Thoracic aorta (tissue), 2 donors: ENCODE measurements around the gene NABP2. TPM values are rescaled to one million over a fixed set of nuclear protein-coding genes. Genes with fewer than 3 reads are reported as not detected.

Experiments used
- ATAC-seq: fragments of 150-250 bp; one replicate; pipeline ENCODE4 v1.8.0; 2017; ENCODE audit warnings: low read depth; ENCODE audit not compliant: insufficient number of reproducible peaks, low FRiP score
- DNase-seq: peaks from one replicate; pipeline ENCODE4 v3.0.0-alpha.2; 2020; ENCODE audit warnings: low spot score
- H3K27ac ChIP-seq, 2 donors: fragments of 200-600 bp; sonication (generic); 1 replicate in 1 of 2; 2 replicates in 1 of 2; pipeline ENCODE4 v1.5.1; 2016; ENCODE audit warnings: mild to moderate bottlenecking in 2 of 2, moderate library complexity in 2 of 2
- H3K27me3 ChIP-seq: fragments of 200-600 bp; sonication (generic); replicated peaks from 2 replicates; pipeline ENCODE4 v1.6.0; 2016; ENCODE audit warnings: mild to moderate bottlenecking; ENCODE audit not compliant: insufficient read depth
- H3K36me3 ChIP-seq: fragments of 200-600 bp; sonication (generic); one replicate; pipeline ENCODE4 v1.5.1; 2016
- H3K4me1 ChIP-seq, 2 donors: fragments of 200-600 bp; sonication (generic); 1 replicate in 1 of 2; 2 replicates in 1 of 2; pipeline versions ENCODE4 v1.5.1 to v1.6.0; 2016; ENCODE audit warnings: low read depth in 2 of 2, mild to moderate bottlenecking in 1 of 2; ENCODE audit not compliant: control insufficient read depth in 1 of 2
- H3K4me3 ChIP-seq: fragments of 200-600 bp; sonication (generic); 2 replicates; pipeline ENCODE4 v1.5.1; 2016; ENCODE audit warnings: mild to moderate bottlenecking
- H3K9me3 ChIP-seq: fragments of 200-600 bp; sonication (generic); 2 replicates; pipeline ENCODE4 v1.5.1; 2016
- total RNA-seq, 2 donors: library from RNA; depleted of rRNA; stranded (reverse); fragments of >200 nt; gene quantifications; one replicate each; pipeline versions ENCODE4 v1.1.0 to v1.2.3, GENCODE V29; 2016
- TF ChIP-seq, protein P1 (sequence below): fragments of 200-600 bp; sonication (generic); IDR thresholded peaks from one replicate; pipeline ENCODE4 v1.5.1; 2019; ENCODE audit warnings: antibody characterized with exemption

Gene NABP2
- total RNA-seq, 2 donors from 2014 or later = 8.7 to 17.2 TPM

GRCh38 chr12:56197921-56198635, 26.1 kb upstream of the NABP2 start:
- H3K4me3 ChIP-seq = no peak overlapping the region
- no peak overlapping the region for H3K27ac ChIP-seq
- no peaks in the 10 kb centered on the region for H3K27me3 ChIP-seq
- TF ChIP-seq, protein P1, sequence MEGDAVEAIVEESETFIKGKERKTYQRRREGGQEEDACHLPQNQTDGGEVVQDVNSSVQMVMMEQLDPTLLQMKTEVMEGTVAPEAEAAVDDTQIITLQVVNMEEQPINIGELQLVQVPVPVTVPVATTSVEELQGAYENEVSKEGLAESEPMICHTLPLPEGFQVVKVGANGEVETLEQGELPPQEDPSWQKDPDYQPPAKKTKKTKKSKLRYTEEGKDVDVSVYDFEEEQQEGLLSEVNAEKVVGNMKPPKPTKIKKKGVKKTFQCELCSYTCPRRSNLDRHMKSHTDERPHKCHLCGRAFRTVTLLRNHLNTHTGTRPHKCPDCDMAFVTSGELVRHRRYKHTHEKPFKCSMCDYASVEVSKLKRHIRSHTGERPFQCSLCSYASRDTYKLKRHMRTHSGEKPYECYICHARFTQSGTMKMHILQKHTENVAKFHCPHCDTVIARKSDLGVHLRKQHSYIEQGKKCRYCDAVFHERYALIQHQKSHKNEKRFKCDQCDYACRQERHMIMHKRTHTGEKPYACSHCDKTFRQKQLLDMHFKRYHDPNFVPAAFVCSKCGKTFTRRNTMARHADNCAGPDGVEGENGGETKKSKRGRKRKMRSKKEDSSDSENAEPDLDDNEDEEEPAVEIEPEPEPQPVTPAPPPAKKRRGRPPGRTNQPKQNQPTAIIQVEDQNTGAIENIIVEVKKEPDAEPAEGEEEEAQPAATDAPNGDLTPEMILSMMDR = no peak
- no peaks in the 10 kb centered on the region for H3K9me3 ChIP-seq
- no peak for DNase-seq
- ATAC-seq = no peak
- peaks cover 5 to 6% of the 10 kb centered on the region in 2 donors for H3K4me1 ChIP-seq
- no peaks in the 10 kb centered on the region for H3K36me3 ChIP-seq

DNA sequence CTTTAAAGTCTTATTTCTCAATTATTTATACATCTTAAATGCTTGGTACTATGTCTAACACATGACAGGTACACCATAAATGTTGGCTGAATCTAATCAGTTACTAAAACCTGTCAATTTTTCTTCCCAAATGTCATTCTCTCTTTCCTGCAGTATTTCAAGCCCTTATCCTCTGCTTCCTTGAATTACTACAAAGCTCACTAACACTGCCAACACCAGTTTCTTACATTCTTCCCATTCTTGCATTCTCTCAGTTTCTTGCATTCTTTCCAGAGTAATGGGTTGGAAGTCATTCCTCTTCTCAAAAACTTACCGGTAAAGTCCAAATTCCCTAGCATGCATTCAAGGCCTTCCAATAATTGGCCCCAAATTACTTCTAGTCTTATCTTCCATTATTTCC, 25.3 kb upstream of the NABP2 start:
- ATAC-seq (no peak), DNase-seq (no peak)
- peaks cover 5 to 6% of the 10 kb centered on the region in 2 donors for H3K4me1 ChIP-seq
- H3K36me3 ChIP-seq = no peaks in the 10 kb centered on the region
- no peak overlapping the region for H3K27ac ChIP-seq
- H3K4me3 ChIP-seq = no peak overlapping the region
- TF ChIP-seq, protein P1 = no peak
- no peaks in the 10 kb centered on the region for H3K27me3 ChIP-seq
- no peaks in the 10 kb centered on the region for H3K9me3 ChIP-seq

- Histone ChIP-seq H3K4me1 (peaks cover 2 to 5% of the 10 kb centered on the region in 2 donors), H3K27ac (peak overlapping the region in 1 of 2 donors; percentile 49), H3K27me3 (no peaks in the 10 kb centered on the region), H3K4me3 (no peak overlapping the region), H3K36me3 (peaks cover 26% of the 10 kb centered on the region), H3K9me3 (no peaks in the 10 kb centered on the region)
- no peak for ATAC-seq
- TF ChIP-seq, protein P1 = no peak
- no peak for DNase-seq
Measured at GRCh38 chr12:56202366-56202765, 21.8 kb upstream of the NABP2 start.

DNA sequence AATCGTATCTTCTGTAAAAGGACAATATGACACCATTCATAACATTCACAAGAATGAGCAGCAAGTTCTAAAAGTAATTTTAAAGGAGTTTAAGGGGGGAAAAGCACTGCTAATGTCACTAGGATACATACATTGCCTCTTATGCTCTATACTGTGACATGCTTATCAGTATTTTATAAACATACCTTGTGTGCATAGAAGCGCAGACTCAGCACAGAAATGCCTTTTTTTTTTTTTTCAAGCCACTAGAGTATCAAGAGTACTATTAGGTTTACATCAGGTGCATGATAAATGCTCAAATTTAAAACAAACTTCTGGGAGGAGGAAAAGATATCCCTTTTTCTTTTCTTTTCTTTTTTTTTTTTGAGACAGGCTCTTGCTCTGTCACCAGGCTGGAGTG, 21.3 kb upstream of the NABP2 start:
- Histone ChIP-seq H3K27me3 (no peaks in the 10 kb centered on the region), H3K4me3 (no peak overlapping the region), H3K4me1 (peaks cover 0 to 5% of the 10 kb centered on the region in 2 donors), H3K9me3 (no peaks in the 10 kb centered on the region), H3K36me3 (peaks cover 31% of the 10 kb centered on the region), H3K27ac (no peak overlapping the region)
- no peak for ATAC-seq
- no peak for DNase-seq
- TF ChIP-seq, protein P1 = no peak

DNA sequence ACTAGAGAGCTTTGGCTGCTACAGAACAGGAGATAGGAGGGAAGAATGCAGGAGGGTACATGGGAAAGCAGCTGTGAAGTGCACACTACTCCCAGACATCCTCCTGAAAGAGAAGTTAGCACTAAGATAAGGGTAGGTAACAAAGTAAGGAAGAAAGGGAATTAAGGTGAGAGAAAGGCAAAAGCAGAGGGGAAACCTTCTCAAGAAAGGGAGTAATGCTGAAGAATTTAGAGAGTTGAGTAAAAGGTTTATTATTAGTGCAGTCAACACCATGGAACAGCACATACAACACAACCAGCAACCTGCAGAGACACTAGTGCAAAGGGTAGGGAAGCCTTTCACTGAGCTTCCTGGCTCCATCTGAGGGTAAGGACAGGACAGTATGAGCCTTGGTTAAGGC, 19.9 kb upstream of the NABP2 start:
- Histone ChIP-seq H3K27ac (no peak overlapping the region), H3K4me1 (no peaks in the 10 kb centered on the region), H3K9me3 (no peaks in the 10 kb centered on the region), H3K36me3 (peaks cover 43% of the 10 kb centered on the region), H3K4me3 (no peak overlapping the region), H3K27me3 (no peaks in the 10 kb centered on the region)
- ATAC-seq = no peak
- DNase-seq = no peak
- TF ChIP-seq, protein P1 = no peak
